Hindlimb muscle (tissue), 1 donor: Measurements from ENCODE around the gene BLOC1S4. TPM values are rescaled to one million over a fixed set of nuclear protein-coding genes. Genes with fewer than 3 reads are reported as not detected.
"Not testable (repeated sequence)": the region's sequence is repeated elsewhere in the genome, so short reads cannot be mapped to it uniquely, and the experiment has no call there.

Experiments used
- DNase-seq: peaks from one replicate; pipeline ENCODE4 v3.0.0-alpha.2; 2013
- polyA plus RNA-seq: library from polyadenylated mRNA; unstranded; fragments of 120-200 nt; gene quantifications from one replicate; pipeline ENCODE4 v1.2.1, GENCODE V29; 2013; ENCODE audit not compliant: insufficient read length

The BLOC1S4 gene
- polyA plus RNA-seq, 1 donor = 8.5 TPM

GRCh38 chr4:6746721-6747293 lies 30.8 kb downstream of the BLOC1S4 start:
- DNase-seq = no peak

GRCh38 chr4:6747294-6748051 lies 31.5 kb downstream of the BLOC1S4 start:
- no peak for DNase-seq

- DNase-seq = no peak
These were observed 32.3 kb downstream of the BLOC1S4 start for GRCh38 chr4:6748286-6748685.

DNA sequence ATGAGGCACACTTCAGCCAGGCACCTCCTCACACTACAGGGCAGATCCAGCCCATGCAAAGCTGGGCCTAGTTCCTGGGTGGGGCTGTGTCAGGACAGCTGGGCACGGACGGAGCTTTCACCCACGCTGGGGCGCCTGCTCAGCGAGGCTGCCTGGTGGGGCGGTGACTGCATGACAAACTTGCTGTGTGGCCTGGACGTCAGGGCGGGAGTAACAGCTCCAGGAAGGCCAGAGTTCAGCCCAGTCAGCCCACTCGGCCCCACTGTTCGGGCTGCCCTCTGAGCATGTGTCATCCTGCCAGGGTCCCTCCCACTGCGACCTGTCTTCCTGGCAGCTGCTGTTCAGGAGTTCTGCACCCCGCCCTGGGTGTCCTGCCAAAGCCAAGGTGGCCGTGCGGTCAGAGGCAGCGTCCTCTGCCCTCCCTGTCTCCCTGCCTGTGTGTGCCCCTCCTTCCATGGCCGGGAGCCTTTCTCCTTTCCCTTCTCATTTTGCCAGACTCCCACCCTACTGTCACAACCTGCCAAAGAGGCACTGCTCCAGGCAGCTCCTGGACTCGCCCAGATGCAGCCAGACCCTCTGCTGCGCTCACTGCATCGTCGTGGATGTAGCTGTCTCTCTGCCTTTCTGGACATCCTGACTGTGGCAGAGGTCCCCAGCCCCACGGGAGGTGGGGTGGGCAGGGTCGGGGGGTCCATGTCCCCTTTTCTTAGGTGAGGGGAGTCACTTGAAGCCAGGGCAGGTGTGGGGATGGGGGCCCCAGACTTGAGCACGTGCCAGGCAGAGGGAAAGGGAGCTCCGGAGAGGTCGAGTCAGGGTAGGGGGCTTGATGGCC lies 33.6 kb downstream of the BLOC1S4 start:
- no peak for DNase-seq

DNA sequence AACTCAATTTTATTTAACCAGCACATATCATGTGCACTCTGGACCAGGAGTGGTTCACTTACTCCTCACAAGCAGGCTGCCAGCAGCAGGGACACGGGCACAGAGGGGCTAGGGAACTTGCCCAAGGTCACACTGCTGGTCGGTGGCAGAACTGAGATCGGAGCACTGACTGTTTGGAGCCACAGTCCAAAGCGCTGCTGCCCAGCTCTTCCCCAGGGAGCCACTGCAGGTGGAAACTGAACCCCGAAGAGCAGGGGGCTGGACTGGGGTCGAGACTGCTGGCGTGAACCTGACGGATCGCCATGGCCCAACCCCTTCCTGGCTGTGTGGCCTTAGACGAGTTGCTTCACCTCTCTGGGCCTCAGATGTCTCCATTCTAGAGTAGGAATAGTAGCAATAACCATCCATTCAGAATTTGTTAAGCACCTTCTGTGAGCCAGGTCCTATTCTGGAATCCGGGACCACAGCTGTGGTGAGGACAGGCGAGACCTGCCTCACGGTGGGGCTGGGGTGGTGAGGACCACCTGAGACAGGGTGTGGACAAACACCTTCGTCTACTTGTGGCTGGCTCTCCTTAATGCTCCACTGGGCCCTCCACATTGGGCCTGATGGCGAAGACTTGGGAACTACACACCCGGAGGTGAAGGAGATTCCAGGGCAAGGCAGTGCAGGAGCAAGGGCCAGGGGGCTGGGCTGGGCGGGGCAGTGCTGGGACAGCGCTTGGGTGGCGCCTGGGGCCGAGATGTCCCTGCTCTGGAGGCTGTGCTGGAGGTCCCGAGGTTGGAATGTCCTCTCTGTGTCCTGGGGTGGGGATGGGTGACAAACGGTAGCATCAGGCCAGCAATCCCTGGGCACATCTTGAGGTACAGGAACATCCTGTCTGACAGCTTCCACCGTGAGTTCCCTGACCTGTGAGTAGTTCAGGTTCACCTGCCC lies 34.6 kb downstream of the BLOC1S4 start:
- DNase-seq = no peak

GRCh38 chr4:6751611-6752485 lies 35.9 kb downstream of the BLOC1S4 start:
- DNase-seq = no peak

DNA sequence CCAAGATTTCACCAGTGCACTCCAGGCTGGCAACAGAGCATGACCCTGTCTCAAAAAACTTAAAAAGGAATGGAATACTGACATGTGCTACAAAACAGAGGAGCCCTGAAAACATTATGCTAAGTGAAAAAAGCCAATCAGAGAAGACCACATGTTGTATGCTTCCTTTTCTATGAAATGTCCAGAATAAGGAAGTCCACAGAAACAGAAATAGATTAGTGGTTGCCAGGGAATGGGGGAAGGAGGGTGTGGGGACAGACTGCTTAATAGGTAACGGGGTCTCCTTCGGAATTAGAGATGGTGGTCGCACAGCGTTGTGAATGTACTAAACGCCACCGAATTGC lies 36.5 kb downstream of the BLOC1S4 start:
- DNase-seq = no peak

DNA sequence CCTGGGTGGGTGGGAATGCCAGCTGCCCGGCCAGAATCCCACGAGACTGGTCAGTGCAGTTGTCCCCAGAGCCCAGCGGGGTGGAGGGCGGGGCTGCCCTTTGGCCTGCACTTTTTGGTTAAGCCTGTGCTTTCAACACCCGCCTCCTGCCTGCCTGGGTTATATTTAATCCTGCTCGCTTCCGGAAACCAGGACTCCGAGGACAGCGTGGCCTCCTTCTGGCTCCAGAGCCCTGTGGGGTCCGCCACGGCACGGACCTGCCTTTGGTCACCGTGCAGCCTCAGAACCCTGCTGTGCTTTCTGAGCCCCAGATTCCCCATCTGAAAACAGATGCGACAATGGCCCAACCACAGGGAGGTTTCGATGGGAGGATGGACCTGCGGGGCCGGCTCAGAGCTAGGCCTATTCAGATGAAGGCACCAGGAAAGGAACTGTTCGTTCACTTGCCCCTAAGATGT lies 37.2 kb downstream of the BLOC1S4 start:
- DNase-seq = no peak

GRCh38 chr4:6753891-6754290 lies 37.9 kb downstream of the BLOC1S4 start:
- no peak for DNase-seq

- DNase-seq = no peak
These were observed 38.6 kb downstream of the BLOC1S4 start for GRCh38 chr4:6754481-6755087.

DNA sequence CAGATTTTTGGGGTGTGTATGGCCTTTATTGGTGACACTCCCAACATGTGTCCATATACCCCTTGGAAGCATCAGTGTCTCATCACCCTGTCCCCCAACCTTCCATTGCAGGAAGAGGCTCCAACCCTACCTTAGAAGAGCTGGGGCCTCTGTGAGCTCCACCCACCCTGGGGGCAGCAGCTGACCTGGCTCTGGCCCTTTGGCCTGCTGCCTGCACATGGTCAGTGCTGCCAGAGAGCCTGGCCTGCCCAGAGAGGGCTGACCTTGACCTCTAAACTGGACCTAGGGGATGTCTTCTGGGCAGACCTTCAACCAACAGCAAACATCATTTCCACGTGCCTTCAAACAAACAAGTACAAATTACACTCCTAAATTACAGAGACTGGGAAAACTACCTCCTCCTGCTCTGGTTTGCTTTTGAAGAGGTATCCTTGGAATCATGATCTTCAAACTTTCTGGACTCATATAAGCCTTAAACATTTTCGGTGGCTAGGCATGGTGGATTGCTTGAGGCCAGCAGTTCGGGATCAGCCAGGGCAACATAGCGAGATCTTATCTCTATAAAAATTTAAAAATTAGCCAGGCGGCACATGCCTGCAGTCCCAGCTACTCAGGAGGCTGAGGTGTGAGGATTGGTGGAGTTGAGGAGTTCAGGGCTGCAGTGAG lies 39.2 kb downstream of the BLOC1S4 start:
- no peak for DNase-seq

- DNase-seq = not testable (repeated sequence)
These were observed 40.4 kb downstream of the BLOC1S4 start for GRCh38 chr4:6756345-6756744.

DNA sequence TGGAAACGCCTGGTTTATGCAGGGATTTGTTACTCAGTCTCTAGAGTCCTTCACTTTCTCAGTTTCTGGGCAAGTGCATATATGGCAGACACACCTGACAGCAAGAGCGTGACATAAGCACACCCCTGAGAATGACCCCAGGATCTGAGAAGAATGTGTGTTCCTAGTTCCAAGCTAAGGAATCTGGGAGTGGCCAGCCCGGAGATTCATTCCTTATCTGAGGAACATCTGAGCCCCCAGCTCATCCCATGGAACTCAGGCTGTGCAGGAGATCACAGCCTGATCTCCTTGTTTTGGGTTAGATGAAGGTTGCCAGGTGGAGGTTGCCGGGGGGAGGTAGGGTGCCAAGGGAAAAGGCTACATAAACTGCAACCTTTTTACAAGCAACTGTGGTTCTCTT lies 42.8 kb downstream of the BLOC1S4 start:
- DNase-seq = no peak

- no peak for DNase-seq
These were observed 44.9 kb downstream of the BLOC1S4 start for GRCh38 chr4:6760865-6761264.

DNA sequence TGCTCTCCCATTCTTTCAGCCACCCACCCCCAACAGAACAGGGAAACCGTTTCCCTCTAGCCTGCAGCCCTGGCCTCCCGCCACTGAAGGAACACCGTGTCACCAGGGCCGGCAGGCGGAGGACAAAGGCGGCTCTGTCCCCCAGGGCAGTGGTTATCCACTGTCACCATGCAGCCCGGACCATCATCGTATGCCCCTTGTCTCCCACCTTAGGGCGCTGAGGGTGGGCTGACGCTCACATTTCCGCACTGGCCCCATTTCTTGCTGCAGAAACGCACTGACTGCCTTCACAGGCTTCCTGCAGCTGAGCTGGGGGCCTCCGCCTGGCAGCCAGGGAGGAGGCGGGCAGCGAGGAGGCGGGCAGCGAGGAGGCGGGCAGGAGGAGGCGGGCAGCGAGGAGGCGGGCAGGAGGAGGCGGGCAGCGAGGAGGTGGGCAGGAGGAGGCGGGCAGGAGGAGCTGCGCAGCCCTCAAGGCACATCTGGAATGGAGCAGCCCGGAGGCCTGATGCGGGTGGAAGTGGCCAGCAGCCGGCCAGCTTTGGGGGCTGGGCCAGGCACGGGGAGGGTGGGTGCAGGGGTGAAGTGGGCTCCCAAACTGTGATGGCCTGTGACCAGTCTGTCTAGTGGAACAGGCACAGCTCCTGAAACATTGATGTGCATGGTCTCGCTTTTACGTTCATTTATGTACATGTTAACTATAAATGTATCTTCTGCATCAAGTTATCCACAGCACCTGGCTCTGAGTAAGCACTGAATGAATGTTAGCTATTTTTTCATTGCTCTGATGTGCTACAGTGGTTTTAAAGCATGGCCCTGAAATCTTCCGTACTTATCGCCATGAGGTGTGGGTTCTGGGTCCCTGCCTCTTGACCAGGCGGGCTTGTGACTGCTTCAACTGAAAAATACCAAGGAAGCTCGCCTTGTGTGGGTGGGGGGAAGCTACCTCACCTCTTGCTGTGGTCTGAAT lies 46.0 kb downstream of the BLOC1S4 start:
- DNase-seq = no peak

- DNase-seq = no peak
These were observed 47.4 kb downstream of the BLOC1S4 start for GRCh38 chr4:6763330-6763851.

GRCh38 chr4:6764976-6765620 lies 49.1 kb downstream of the BLOC1S4 start:
- no peak for DNase-seq

- no peak for DNase-seq
These were observed 49.7 kb downstream of the BLOC1S4 start for GRCh38 chr4:6765703-6766102.
